ENCODE measurements around the gene PRKCB.

The PRKCB gene

DNA sequence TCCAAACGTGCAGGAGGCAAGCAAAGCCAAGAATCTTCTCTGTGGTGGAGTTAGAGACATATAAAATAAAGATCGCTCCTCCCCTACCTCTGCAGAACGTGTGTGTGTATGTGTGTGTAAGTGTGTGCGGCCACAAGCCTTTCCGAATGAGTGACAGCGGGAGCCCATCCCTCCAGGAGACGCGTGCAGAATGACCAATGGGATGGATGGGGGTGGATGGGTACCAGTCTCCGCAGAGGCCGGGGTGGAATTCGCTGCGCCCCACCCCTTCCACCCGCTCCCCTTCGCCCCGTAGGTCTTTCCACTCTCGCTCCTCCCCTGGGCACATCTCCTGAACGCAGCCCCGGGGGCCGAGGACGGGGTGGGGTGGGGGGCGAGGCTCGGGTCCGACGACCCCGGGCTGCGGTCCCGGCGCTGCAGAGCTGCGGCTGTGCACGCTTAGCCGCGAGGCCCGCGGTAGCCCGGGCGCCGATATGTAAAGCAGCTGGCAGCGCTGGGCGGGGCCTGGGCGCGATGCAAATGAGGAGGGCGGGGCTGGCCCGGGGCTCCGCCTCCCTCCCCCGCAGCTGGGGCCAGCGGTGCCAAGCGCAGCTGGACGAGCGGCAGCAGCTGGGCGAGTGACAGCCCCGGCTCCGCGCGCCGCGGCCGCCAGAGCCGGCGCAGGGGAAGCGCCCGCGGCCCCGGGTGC, at the start of gene PRKCB:
TSS of gene PRKCB (plus strand) at position 594 of the 688 bp plus-strand sequence.
- peak; percentile 24 for DNase-seq

DNA sequence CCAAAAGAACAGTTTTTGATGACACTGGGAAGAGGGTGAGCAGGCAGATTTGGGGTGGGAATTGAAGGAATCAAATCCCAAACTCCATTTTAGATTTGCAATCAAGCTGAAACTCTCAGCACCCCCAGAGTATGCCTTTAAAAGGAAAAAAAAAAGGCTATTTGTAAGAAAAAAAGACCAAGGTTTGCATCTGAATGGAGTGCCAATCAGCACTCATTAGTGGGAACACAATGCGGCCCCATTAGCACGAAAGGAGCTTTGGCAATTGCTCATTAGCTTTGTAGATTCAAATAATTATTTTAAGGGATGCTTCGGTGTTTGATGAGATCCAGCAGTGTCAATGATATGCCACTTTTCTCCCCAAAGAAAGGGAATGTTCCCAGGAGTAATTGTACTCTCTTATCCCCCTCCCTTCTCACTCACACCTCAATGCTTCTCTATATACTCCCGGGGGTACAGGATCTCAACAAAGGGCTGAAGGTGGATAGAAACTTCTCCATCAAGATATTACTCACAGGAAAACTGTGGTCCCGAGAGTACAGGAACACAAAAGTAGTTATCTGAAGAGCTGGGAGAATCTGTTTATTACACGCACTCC, 48.7 kb upstream of the PRKCB start:
- DNase-seq = no peak

DNA sequence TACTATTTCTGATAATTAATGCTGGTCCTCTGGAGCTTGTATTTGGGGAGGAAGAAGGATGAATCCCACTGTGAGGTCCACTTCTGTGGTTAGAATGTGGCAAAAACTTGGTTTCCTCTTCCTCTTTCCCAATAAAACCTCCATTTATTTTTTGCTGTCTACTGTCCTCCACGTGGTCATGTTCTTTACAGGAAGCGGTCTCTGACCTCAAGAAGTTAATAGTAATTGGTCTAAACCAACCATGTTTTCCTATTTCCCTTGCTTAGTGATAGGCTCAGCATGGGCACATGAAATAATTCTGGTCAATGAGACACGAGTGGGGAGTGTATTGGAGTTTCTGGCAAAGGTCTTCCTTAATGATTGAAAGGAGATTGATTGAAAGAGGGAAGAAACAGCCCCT, 47.1 kb upstream of the PRKCB start:
- no peak for DNase-seq

DNA sequence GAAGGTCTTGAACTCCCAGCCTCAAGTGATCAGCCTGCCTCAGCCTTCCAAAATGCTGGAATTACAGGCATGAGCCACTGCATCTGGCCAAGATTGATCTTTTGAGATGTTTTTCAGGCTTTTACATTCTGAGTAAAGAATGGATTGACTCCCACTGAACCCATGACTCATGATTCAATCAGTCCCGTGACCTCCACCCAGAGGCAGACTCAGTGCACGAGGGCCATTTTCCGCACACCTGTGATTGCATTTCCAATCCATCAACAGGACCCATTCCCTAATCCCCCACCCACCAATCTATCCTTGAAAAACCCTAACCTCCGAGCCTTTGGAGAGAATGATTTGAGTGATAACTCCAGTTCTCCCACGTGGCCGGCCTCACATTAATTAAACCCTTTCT, 40.4 kb upstream of the PRKCB start:
- no peak for DNase-seq

DNA sequence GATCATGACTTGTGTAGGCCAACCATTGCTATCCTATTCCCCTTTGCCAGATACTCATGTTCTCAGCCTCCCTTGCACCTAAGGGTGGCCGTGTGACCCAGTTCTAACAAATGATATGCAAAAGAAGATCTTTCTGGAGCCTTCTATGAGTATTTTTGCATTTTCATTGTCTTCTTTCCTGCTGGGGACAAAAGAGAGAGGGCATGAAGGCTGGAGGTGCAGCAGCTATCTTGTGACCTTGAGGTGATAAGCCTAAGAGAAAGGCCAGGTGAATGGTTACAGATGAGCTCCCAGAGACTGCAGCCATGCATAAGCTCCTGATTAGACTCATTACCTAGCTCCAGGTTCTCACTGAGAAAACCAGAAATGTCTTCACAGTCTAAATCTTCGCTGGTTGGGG, 38.8 kb upstream of the PRKCB start:
- DNase-seq = no peak

DNA sequence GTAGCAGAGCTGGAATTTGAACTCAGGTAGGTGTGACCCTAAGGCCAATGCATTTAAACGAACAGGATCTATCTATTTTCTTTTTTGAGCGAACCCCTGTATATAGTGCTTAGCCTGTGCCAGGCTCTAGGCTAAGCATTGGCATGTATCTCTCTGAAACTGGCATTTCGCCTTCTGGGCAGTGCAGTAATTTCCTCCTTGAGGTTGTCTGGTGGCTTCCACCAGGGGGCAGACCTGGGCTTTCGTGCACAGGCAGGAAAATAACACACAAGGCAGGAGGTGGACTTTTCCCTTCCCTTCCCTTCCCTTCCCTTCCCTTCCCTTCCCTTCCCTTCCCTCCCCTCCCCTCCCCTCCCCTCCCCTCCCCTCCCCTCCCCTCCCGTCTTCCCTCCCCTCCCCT, 34.4 kb upstream of the PRKCB start:
- DNase-seq = peak; percentile 56

DNA sequence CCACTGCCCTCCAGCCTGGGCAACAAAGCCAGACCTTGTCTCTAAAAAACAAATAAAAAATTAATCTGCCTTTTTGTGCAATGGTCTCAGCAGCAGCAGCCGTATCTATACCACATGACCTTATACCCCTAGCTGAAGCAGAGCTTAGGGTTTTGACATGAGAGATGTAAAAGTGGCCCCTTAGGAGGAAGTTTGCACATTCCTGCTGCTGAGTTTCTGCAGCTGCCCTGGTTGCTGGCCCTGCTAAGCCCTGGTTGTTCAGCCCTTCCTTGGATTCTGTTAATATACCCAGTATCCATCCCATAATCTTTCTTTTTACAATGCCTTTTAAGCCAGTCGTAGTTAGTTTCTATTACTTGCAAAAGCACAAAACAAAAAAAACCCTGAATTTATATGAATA, 33.0 kb upstream of the PRKCB start:
- DNase-seq = no peak

DNA sequence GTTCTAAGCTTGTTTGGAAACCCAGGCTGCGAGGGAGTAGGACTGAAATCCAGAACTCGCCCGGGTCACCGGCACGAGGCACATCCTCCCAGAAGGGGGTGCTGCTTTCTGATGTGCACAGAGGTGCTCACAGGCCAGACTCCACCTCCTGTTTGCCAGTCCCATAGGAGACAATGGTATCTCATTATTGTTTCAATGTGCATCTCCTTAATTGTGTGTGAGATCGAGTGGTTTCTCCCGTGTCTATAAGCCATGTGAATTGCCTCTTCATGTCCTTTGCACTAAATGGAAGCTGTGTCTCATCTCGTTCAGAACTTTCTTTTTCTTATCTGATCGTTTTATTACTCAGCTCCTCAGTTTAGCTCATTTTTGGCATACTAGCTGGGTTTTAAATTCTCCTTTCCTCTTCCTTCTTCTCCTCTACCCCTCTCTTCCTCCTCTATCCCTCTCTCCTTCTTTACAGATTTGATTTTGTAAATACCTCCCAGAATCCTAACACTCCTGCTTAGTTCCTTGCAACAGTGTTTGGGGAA, 32.1 kb upstream of the PRKCB start:
- DNase-seq = no peak

DNA sequence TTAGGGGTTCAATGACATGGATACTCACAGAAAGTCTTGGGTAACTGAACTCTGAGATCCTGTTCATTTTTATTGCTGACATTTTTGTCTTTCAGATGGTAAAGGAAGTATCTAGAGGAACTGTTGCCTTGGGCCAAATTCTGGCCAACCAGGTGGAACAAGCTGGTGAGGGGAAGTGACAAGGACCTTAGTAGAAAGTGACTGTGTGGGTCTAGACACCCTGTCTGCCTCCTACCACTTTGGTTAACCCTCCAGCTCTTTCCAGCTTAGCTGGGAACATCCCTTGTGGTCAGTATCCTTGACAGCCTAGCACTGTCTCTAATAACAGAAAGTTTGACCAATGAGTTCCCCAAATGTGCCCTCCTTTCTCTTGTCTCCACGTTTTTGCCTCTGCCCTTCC, 28.8 kb upstream of the PRKCB start:
- DNase-seq = no peak

DNA sequence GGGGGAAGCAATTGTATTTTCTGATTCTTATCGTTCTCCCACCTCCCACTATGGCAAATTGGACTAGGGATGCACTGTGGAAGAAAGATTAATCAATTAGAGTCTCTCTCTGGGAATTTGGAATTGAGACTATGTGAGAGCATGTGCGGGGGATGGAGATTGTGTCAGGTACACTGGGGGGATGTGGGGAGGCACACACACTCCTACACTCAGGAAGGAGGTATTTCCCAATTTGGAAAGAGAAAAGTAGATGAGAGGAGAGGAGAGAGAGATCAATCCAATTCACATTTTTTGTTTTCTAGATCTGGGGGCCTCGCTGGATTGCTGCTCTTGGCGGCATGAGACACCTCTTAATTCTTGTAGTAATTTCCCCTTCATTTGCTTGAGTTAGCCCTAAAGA, 14.3 kb upstream of the PRKCB start:
- DNase-seq = no peak

DNA sequence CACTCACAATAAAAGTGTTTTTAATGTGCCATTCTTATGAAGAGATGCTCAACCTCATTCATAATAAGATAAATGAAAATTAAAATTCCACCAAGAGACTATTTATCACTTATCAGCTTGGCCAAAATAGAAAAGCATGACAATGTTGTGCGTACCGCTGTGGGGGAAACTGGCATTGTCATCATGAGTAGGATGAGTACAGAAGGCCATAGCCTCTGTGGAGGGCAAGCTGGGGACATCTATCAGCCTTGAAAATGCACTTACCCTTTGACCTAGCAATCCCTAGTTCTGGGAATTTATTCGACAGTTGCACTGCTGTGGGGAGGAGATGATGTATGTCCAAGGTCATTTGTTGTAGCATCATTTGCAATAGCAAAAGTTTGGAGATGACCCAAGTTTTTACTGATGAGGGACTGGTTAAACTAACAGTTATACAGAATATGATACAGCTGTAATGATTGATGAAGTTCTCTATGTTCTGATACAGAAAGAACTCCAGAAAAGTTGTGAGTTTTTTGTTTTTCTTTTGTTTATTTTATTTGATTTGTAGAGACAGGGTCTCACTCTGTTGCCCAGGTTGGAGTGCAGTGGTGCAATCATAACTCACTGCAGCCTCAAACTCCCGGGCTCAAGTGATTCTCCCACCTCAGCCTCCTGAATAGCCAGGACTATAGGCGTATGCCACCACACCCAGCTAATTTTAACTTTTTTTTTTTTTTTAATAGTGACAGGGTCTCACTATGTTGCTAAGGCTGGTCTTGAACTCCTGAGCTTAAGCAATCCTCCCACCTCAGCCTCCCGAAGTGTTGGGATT, 13.7 kb upstream of the PRKCB start:
- no peak for DNase-seq

DNA sequence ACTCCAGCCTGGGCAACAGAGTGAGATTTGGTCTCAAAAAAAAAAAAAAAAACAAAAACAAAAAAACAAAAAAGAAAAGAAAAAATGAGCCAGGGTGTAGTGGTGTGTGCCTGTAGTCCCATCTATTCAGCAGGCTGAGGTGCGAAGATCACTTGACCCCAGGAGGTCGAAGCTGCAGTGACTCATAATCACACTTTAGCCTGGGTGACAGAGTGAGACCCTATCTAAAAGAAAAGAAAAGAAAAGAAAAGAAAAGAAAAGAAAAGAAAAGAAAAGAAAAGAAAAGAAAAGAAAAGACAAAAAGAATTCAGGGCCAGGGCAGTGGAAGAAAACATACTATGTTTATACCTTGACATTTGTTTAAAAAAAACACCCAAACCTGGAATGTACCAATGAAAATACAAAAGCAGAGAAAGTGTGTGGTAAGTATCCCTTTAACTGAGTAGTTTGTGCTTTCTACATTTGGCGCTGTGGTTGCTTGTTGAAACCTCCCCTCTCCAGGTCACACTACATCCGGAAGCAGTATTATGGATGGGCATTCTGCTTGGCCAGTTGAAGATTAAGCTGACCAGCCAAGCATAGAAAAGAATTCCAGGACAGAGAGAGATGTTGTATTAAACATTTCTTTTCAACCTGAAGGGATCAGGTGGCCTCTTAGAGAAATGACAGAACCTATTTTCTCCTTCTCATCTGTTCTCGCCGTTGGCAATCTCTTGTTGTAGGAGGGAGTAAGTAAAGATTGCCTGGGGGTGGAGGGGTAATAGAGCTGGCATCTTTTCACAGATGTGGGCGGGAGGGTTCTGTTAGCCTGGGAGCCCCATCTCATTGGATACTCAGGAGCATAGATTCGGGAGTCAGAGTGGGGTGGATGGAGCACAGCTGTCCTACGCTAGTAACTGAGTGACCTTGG, 12.1 kb upstream of the PRKCB start:
- DNase-seq = no peak

DNA sequence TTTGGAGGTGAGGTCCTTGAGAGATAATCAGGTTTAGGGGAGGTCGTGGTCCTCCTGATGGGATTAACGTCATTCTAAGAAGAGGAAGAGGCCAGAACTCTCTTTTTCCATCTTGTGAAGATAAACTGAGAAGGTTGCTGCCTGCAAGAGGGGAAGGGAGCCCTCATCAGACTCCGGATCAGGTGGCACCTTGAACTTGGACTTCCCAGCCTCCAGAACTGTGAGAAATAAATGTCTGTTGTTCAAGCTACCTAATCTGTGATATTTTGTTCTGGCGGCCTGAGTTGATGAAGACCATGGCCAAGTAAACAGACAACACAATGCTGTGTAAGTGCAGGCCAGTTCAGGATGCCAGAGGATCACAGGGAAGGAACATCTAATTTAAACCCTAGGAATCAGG, 10.9 kb upstream of the PRKCB start:
- DNase-seq = no peak

DNA sequence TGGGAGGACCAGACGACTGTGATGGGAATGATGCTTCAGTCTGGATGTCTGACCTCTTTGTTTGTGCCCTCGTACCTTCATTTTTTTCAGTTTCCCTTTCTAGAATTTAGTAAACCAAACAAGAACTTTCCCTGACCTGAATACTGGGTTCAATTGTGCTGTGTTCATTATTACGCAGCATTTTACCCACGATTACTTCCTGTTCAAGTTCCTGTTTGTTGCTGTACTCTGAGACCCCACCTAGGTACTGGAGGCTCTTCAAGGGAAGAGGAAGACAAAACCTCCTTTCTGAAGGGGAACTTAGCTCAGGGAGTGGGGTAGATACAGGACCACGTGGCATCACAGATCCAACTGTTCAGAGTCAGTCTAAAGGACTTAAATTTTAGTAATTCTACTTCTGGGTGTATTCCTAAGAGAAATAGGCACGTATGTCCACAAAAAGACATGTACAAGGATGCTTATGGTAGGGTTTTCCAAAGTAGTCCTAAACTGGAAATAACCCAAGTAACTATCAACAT, 9.2 kb upstream of the PRKCB start:
- no peak for DNase-seq

DNA sequence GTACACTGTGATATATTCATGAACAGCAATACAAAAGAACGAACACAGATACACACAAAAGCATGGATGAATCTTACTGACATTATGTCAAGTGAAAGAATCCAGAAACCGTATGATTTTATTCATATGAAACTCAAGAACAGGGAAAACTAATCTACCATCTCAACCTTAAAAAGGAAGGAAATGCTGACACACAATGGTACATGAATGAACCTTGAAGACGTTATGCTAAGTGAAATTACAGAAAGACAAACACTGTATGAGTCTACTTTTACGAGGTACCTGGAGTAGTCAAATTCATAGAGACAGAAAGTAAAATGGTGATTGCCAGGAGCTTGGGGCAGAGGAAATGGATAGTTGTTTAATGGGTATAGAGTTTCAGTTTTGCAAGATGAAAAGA, 8.7 kb upstream of the PRKCB start:
- no peak for DNase-seq

DNA sequence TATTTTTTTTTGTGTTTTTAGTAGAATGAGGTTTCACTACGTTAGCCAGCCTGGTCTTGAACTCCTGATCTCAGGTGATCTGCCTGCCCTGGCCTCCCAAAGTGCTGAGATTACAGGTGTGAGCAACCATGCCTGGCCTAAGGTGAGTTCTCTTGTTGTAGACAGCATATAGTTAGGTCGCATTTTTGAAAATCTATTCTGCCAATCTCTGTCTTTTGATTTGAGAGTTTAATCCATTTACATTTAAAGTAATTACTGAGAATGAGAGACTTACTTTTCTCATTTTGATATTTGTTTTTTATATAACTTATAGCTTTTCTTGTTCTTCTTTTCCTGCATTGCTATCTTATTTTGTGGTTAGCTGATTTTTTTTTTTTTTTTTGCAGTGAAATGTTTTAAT, 6.3 kb upstream of the PRKCB start:
- DNase-seq = no peak

DNA sequence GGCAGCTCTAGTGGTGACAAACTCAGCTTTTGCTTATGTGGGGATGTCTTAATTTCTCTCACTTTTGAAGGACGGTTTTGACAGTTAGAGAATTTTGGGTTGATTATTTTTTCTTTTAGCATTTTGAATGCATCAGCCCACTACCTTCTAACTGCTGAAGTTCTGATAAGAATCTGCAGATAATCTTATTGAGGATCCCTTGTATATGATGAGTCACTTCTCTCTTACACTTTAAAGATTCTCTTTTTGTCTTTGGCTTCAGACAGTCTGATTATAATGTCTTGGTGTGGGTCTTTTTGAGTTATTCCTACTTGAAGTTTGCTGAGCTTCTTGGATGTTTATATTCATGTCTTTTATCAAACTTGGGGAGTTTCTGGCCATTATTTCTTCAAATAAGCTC, 5.5 kb upstream of the PRKCB start:
- DNase-seq = no peak

DNA sequence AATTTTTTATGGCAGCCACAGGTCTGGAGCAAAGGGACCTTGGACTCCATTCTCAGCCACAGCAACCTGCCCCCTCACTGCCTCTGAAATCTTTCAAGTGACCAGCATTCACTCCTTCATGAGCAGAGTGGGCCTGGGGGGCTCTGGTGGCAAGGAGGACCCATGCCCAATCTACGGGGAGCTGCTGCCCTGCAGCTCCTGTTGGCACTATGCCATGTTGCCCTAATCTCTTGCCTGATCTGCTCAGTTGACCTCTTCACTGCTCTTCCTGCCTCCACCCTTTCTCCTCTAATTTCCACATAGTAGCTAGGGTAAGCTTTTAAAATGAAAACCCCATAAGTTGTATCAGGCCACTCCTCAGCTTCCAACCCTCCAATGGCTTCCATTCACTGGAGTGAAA, 2.9 kb upstream of the PRKCB start:
- no peak for DNase-seq

DNA sequence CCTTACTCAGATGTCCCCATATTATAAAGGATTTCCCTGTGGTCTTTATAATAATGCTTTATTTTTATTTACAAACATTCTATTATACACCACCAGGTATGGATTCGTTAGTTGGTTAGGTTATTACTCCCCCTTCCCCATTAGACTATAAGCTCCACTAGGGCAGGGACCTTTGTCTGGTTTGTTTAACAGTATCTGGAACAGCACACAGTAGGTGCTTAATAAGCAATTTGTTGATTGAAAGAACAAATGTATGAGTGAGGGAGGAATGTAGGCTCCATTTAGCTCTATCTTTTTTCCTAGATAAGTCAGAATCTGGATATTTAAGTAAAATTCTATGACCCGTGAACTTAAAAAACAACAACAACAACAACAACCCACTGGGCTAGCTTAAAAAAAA, 2.3 kb upstream of the PRKCB start:
- no peak for DNase-seq

DNA sequence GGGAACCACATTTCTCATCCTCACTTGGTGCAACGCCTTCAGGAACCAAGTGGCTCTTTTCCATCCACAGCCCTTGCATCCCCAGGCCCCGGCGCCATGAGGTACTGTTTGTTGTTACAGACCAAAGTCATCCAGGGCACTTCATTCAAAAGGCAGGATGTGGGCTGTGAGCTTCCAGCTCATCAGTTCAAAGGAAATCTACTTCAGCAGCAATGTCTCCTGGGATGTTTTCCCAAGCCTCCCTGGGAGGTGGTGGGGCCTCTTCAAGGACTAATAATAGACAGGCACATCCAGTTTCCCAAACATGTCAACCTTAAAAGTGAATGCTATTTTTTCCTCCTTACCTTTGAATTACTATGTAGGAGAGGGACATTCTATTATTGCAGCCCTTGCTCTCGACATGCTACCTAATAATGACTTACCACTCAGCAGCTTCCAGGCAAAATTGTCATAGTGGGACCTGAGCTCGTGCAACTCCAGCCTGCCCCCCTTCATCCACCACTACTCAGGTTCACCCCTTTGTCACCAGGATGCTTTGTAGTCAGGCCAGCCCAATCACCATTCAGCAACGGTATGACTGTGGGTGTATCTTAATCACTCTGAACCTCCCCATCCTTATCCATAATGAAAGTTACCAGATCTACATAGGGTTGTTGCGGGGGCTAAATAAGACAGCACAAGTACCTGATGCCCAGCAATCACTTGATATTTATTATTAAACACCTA, 1.7 kb upstream of the PRKCB start:
- no peak for DNase-seq

DNA sequence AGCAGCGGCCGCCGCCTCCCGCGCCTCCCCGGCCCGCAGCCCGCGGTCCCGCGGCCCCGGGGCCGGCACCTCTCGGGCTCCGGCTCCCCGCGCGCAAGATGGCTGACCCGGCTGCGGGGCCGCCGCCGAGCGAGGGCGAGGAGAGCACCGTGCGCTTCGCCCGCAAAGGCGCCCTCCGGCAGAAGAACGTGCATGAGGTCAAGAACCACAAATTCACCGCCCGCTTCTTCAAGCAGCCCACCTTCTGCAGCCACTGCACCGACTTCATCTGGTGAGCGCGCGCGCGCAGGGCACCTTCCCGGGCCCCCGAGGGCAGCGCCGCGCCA, 258 bp downstream of the PRKCB start:
- peak; percentile 4 for DNase-seq
